DND-41 (cell line): ENCODE results near the gene AKT1S1.

Experiments used
- ATAC-seq: fragments of 200-7000 bp; cut with Tn5 transposase; 3 replicates; pipeline ENCODE4 v1.9.1; 2021; ENCODE audit warnings: low read depth; ENCODE audit not compliant: insufficient read depth
- DNase-seq: peaks from one replicate; pipeline ENCODE4 v3.0.0-alpha.2; 2020
- H2AFZ ChIP-seq: 2 replicates; pipeline ENCODE4 v1.6.0; 2012; ENCODE audit warnings: low read depth, low read length
- H3K27ac ChIP-seq: 2 replicates; pipeline ENCODE4 v1.5.1; 2012; ENCODE audit warnings: low read length, inconsistent platforms
- H3K27me3 ChIP-seq: fragments of 200-600 bp; sonication (generic); 2 replicates; pipeline ENCODE4 v1.6.0; 2012; ENCODE audit warnings: low read length, mild to moderate bottlenecking, inconsistent platforms; ENCODE audit not compliant: insufficient read depth, poor library complexity
- H3K36me3 ChIP-seq: 2 replicates; pipeline ENCODE4 v1.5.1; 2012; ENCODE audit warnings: low read length, inconsistent platforms; ENCODE audit not compliant: insufficient read depth
- H3K4me1 ChIP-seq: 2 replicates; pipeline ENCODE4 v1.5.1; 2012; ENCODE audit warnings: mild to moderate bottlenecking, low read length; ENCODE audit not compliant: insufficient read depth
- H3K4me2 ChIP-seq: 2 replicates; pipeline ENCODE4 v1.6.0; 2012; ENCODE audit warnings: mild to moderate bottlenecking, moderate library complexity, low read length, inconsistent platforms; ENCODE audit not compliant: insufficient read depth
- H3K4me3 ChIP-seq, 2 experiments: fragments of 200-600 bp in 1 of 2; shearing (Covaris generic) in 1 of 2; 2 replicates each; pipeline ENCODE4 v1.5.1; 2012 to 2016; ENCODE audit warnings: inconsistent platforms in 2 of 2, low read length in 2 of 2, mild to moderate bottlenecking in 2 of 2, low read depth in 1 of 2, moderate library complexity in 1 of 2
- H3K79me2 ChIP-seq: 2 replicates; pipeline ENCODE4 v1.6.0; 2012; ENCODE audit warnings: low read length, inconsistent platforms; ENCODE audit not compliant: insufficient read depth
- H3K9ac ChIP-seq: 2 replicates; pipeline ENCODE4 v1.6.0; 2012; ENCODE audit warnings: low read depth, mild to moderate bottlenecking, inconsistent platforms, low read length, moderate library complexity
- H3K9me3 ChIP-seq: 2 replicates; pipeline ENCODE4 v1.5.1; 2012; ENCODE audit warnings: low read length, moderate library complexity, mild to moderate bottlenecking, inconsistent platforms; ENCODE audit not compliant: insufficient read depth, severe bottlenecking
- H4K20me1 ChIP-seq: 2 replicates; pipeline ENCODE4 v1.6.0; 2012; ENCODE audit warnings: low read length; ENCODE audit not compliant: insufficient read depth
- CTCF ChIP-seq: IDR thresholded peaks from 2 replicates; pipeline ENCODE4 v1.5.1; 2012; ENCODE audit warnings: borderline replicate concordance, low read length, moderate library complexity, mild to moderate bottlenecking; ENCODE audit not compliant: poor library complexity, severe bottlenecking; ENCODE audit errors: extremely low read depth
- EZH2 ChIP-seq: IDR thresholded peaks from 3 replicates; pipeline ENCODE4 v1.6.1; 2012; ENCODE audit warnings: borderline replicate concordance, low read depth, mild to moderate bottlenecking, moderate library complexity, low read length, inconsistent platforms; ENCODE audit not compliant: severe bottlenecking

AKT1S1 gene

GRCh38 chr19:49884760-49885159, 7.6 kb upstream of the AKT1S1 start:
- no peaks in the 10 kb centered on the region for H3K4me1 ChIP-seq
- no peaks in the 10 kb centered on the region; the same call in 1 of the 2 replicates for H4K20me1 ChIP-seq
- no peak for ATAC-seq
- no peak overlapping the region for H3K4me3 ChIP-seq
- no peak overlapping the region for H3K4me2 ChIP-seq
- H3K36me3 ChIP-seq: peaks cover 53% of the 10 kb centered on the region
- no peak overlapping the region for H3K9ac ChIP-seq
- H3K27ac ChIP-seq: no peak overlapping the region
- H3K79me2 ChIP-seq: no peaks in the 10 kb centered on the region; the same call in 1 of the 2 replicates
- no peaks in the 10 kb centered on the region for H3K27me3 ChIP-seq
- H2AFZ ChIP-seq: no peak overlapping the region
- H3K9me3 ChIP-seq: no peaks in the 10 kb centered on the region
- no peak for DNase-seq
- TF ChIP-seq EZH2: no peak
- no peak for TF ChIP-seq CTCF

GRCh38 chr19:49884109-49884508, 7.0 kb upstream of the AKT1S1 start:
- H4K20me1 ChIP-seq: no peaks in the 10 kb centered on the region; the same call in 1 of the 2 replicates
- no peak overlapping the region for H3K9ac ChIP-seq
- no peak overlapping the region for H3K4me3 ChIP-seq
- peaks cover 2% of the 10 kb centered on the region for H3K79me2 ChIP-seq
- ATAC-seq: no peak
- H3K4me1 ChIP-seq: peaks cover 5% of the 10 kb centered on the region
- H3K27me3 ChIP-seq: no peaks in the 10 kb centered on the region
- no peak overlapping the region for H2AFZ ChIP-seq
- no peak overlapping the region for H3K4me2 ChIP-seq
- no peak for TF ChIP-seq EZH2
- TF ChIP-seq CTCF: no peak
- DNase-seq: no peak
- peaks cover 58% of the 10 kb centered on the region for H3K36me3 ChIP-seq
- no peaks in the 10 kb centered on the region for H3K9me3 ChIP-seq
- no peak overlapping the region for H3K27ac ChIP-seq

GRCh38 chr19:49883094-49883493, 5.9 kb upstream of the AKT1S1 start:
- H3K9me3 ChIP-seq: no peaks in the 10 kb centered on the region
- H3K36me3 ChIP-seq: peaks cover 63% of the 10 kb centered on the region
- H3K4me1 ChIP-seq: peaks cover 15% of the 10 kb centered on the region
- DNase-seq (no peak), ATAC-seq (no peak)
- H3K4me3 ChIP-seq: no peak overlapping the region
- H3K27me3 ChIP-seq: no peaks in the 10 kb centered on the region
- peaks cover 12% of the 10 kb centered on the region for H3K79me2 ChIP-seq
- no peak overlapping the region for H2AFZ ChIP-seq
- no peaks in the 10 kb centered on the region; the same call in 1 of the 2 replicates for H4K20me1 ChIP-seq
- no peak overlapping the region for H3K9ac ChIP-seq
- TF ChIP-seq EZH2 (no peak), CTCF (no peak)
- H3K27ac ChIP-seq: no peak overlapping the region
- H3K4me2 ChIP-seq: no peak overlapping the region

DNA sequence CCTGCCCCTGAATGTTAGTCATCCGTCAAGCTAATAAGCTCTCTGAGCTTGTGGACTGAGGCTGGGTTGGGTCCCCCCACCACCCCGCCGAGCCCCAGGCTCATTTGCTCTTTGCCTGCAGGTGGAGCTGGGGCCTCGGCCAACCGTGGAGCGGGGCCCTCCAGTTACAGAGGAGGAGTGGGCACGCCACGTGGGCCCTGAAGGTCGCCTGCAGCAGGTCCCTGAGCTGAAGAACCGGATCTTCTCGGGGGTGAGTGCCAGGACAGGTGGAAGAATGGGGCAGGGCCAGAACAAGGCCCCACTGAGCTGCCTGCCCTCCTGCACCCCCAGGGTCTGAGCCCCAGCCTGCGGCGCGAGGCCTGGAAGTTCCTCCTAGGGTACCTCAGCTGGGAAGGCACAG, 5.5 kb upstream of the AKT1S1 start:
- H2AFZ ChIP-seq: no peak overlapping the region
- no peaks in the 10 kb centered on the region for H3K9me3 ChIP-seq
- H3K36me3 ChIP-seq: peaks cover 63% of the 10 kb centered on the region
- H3K27me3 ChIP-seq: no peaks in the 10 kb centered on the region
- H3K4me3 ChIP-seq: no peak overlapping the region
- no peak overlapping the region for H3K4me2 ChIP-seq
- peaks cover 13% of the 10 kb centered on the region for H3K79me2 ChIP-seq
- no peak overlapping the region for H3K27ac ChIP-seq
- ATAC-seq: no peak
- no peak overlapping the region for H3K9ac ChIP-seq
- no peaks in the 10 kb centered on the region; the same call in 1 of the 2 replicates for H4K20me1 ChIP-seq
- DNase-seq: no peak
- TF ChIP-seq EZH2 (no peak), CTCF (no peak)
- H3K4me1 ChIP-seq: peaks cover 18% of the 10 kb centered on the region
